ENCODE data around the gene GPR45.
"Not testable (repeated sequence)": the region's sequence is repeated elsewhere in the genome, so short reads cannot be mapped to it uniquely, and the experiment has no call there.

GPR45 gene

GRCh38 chr2:105241443-105241842 is at the start of gene GPR45:
Gene GPR45, plus strand, starts transcription at chr2:105241743. Its CDS starts 116 bp downstream, at chr2:105241859.
- DNase-seq: no peak

GRCh38 chr2:105194022-105194675 is 47.4 kb upstream of the GPR45 start:
- DNase-seq: peak in 2 of 58 donors; percentile 4 to 12

- DNase-seq: no peak
These were observed 44.9 kb upstream of the GPR45 start for GRCh38 chr2:105196651-105197050.

GRCh38 chr2:105215586-105216192 is 25.9 kb upstream of the GPR45 start:
- DNase-seq: no peak

- no peak for DNase-seq
These were observed 20.9 kb upstream of the GPR45 start for GRCh38 chr2:105220604-105221003.

- no peak for DNase-seq
These were observed 17.1 kb upstream of the GPR45 start for GRCh38 chr2:105224444-105224843.

- no peak for DNase-seq
These were observed 10.3 kb upstream of the GPR45 start for GRCh38 chr2:105231232-105231619.

GRCh38 chr2:105235388-105236059 is 6.0 kb upstream of the GPR45 start:
- DNase-seq: peak in 51 of 58 donors; percentile 2 to 84 (median 33)

- no peak for DNase-seq
These were observed 5.5 kb upstream of the GPR45 start for GRCh38 chr2:105236060-105236424.

- no peak for DNase-seq
These were observed 4.3 kb upstream of the GPR45 start for GRCh38 chr2:105237045-105237765.

GRCh38 chr2:105238664-105239240 is 2.8 kb upstream of the GPR45 start:
- no peak for DNase-seq

- no peak for DNase-seq
These were observed 1.6 kb upstream of the GPR45 start for GRCh38 chr2:105239924-105240323.

GRCh38 chr2:105242286-105242993 is 897 bp downstream of the GPR45 start:
- no peak for DNase-seq

GRCh38 chr2:105243961-105244360 is 2.4 kb downstream of the GPR45 start:
- no peak for DNase-seq

GRCh38 chr2:105244451-105244850 is 2.9 kb downstream of the GPR45 start:
- no peak for DNase-seq

GRCh38 chr2:105248316-105249070 is 7.0 kb downstream of the GPR45 start:
- DNase-seq: no peak

GRCh38 chr2:105249181-105249580 is 7.6 kb downstream of the GPR45 start:
- no peak for DNase-seq

GRCh38 chr2:105249891-105250290 is 8.3 kb downstream of the GPR45 start:
- no peak for DNase-seq

- DNase-seq: not testable (repeated sequence)
These were observed 9.6 kb downstream of the GPR45 start for GRCh38 chr2:105251016-105251648.

GRCh38 chr2:105252271-105252670 is 10.7 kb downstream of the GPR45 start:
- DNase-seq: no peak
